ENCODE results near the gene NHSL2.

NHSL2 gene

DNA sequence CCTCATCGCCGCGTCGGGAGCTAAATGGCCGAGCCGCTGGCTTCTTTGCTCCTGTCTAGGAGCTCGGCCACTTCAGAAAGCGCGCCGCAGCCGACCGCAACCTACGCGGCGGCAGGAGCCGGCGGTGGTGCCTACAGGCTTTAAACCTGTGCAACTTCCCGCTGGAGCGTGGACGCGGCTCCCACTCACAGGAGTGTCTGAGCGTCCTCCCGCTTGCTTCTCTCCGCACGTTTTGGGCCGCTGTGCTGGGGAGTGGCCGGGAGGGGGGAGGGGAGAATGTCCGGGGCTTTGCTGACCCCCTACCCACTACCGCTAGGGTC lies 1.0 kb downstream of the NHSL2 start:
- TF ChIP-seq POLR2A (IDR thresholded peaks at IDR 0.05; ENCODE audit: extremely low read depth, insufficient read length): no peak
- TF ChIP-seq, protein P1, sequence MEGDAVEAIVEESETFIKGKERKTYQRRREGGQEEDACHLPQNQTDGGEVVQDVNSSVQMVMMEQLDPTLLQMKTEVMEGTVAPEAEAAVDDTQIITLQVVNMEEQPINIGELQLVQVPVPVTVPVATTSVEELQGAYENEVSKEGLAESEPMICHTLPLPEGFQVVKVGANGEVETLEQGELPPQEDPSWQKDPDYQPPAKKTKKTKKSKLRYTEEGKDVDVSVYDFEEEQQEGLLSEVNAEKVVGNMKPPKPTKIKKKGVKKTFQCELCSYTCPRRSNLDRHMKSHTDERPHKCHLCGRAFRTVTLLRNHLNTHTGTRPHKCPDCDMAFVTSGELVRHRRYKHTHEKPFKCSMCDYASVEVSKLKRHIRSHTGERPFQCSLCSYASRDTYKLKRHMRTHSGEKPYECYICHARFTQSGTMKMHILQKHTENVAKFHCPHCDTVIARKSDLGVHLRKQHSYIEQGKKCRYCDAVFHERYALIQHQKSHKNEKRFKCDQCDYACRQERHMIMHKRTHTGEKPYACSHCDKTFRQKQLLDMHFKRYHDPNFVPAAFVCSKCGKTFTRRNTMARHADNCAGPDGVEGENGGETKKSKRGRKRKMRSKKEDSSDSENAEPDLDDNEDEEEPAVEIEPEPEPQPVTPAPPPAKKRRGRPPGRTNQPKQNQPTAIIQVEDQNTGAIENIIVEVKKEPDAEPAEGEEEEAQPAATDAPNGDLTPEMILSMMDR (IDR thresholded peaks at IDR 0.05; ENCODE audit: low read depth, low read length): no peak
- TF ChIP-seq, protein P2, sequence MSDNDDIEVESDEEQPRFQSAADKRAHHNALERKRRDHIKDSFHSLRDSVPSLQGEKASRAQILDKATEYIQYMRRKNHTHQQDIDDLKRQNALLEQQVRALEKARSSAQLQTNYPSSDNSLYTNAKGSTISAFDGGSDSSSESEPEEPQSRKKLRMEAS (IDR thresholded peaks at IDR 0.05; ENCODE audit: low read depth, low read length): no peak
- TF ChIP-seq MYC (IDR thresholded peaks at IDR 0.05; ENCODE audit: low read depth, low read length): no peak
- no peak overlapping the region for H3K4me3 ChIP-seq (ENCODE audit: low read depth, low read length)
- no peak for DNase-seq (ENCODE audit: low read depth)

DNA sequence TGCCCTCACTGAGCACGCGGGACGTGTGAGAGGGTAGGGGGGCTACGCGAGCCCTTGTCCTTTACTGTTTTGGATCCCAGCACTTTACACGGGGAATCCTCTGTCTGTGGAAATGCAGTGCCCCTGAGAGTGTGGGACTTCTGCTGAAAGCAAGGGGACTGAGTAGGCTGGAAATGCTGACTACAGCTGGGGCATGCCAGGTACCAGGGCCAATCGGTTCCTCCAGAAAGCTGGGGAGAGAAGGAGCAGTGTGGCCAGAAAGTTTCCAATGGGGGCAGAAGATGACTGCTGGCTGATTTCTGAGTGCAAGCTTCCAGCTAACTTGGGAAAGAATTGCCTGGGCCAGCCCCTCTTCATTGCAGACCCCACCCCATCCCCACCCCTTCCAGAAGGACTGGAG lies 1.5 kb downstream of the NHSL2 start:
- TF ChIP-seq, protein P2 (IDR thresholded peaks at IDR 0.05; ENCODE audit: low read depth, low read length): no peak
- TF ChIP-seq MYC (IDR thresholded peaks at IDR 0.05; ENCODE audit: low read depth, low read length) (no peak), POLR2A (IDR thresholded peaks at IDR 0.05; ENCODE audit: extremely low read depth, insufficient read length) (no peak)
- TF ChIP-seq, protein P1 (IDR thresholded peaks at IDR 0.05; ENCODE audit: low read depth, low read length): no peak
- DNase-seq (ENCODE audit: low read depth): no peak
- H3K4me3 ChIP-seq (ENCODE audit: low read depth, low read length): no peak overlapping the region

DNA sequence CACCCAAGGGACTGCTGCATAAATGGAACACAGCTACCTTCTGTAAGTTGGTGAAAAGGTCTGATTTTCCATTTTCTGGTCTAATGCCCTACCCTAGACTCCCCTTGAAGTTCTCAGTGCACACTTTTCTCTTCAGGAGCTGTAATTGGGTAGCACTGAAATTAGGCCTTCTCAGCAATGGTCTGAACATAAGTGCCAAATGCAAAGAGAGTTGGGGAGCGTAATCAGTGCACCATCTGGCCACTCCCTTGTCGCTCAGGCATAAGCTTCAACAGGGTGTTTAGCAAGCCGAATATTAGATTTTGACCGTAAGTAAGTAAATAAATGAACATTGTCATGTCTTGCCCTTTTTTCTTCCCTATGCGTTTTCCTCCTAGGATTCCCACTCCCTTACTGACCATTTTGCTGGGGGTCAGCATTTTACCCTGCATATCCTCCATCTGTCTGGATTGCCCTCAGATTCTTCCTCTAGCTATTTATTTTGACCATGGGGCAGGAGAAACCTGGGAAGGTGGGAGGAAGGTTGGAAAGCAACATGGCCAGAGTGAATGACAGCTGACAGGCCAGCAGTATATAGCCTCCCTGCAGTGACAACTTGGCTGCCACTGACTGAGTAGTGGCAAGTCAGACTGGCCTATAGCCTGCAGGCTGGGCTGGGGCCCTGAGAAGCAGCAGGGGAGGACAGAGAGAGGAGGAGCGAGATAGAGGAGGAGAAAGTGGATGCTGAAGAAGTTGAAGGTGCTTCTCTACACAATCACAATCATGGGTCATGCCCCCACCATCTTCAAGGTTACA lies 2.7 kb downstream of the NHSL2 start:
- no peak overlapping the region for H3K4me3 ChIP-seq (ENCODE audit: low read depth, low read length)
- no peak for DNase-seq (ENCODE audit: low read depth)
- no peak for TF ChIP-seq MYC (IDR thresholded peaks at IDR 0.05; ENCODE audit: low read depth, low read length)
- TF ChIP-seq, protein P2 (IDR thresholded peaks at IDR 0.05; ENCODE audit: low read depth, low read length): no peak
- no peak for TF ChIP-seq POLR2A (IDR thresholded peaks at IDR 0.05; ENCODE audit: extremely low read depth, insufficient read length)
- TF ChIP-seq, protein P1 (IDR thresholded peaks at IDR 0.05; ENCODE audit: low read depth, low read length): no peak

GRCh38 chrX:71917621-71918343 lies 7.1 kb downstream of the NHSL2 start:
- DNase-seq (ENCODE audit: low read depth): no peak
- TF ChIP-seq MYC (IDR thresholded peaks at IDR 0.05; ENCODE audit: low read depth, low read length) (no peak), POLR2A (IDR thresholded peaks at IDR 0.05; ENCODE audit: extremely low read depth, insufficient read length) (no peak)
- TF ChIP-seq, protein P2 (IDR thresholded peaks at IDR 0.05; ENCODE audit: low read depth, low read length): no peak
- TF ChIP-seq, protein P1 (IDR thresholded peaks at IDR 0.05; ENCODE audit: low read depth, low read length): no peak
- no peak overlapping the region for H3K4me3 ChIP-seq (ENCODE audit: low read depth, low read length)

DNA sequence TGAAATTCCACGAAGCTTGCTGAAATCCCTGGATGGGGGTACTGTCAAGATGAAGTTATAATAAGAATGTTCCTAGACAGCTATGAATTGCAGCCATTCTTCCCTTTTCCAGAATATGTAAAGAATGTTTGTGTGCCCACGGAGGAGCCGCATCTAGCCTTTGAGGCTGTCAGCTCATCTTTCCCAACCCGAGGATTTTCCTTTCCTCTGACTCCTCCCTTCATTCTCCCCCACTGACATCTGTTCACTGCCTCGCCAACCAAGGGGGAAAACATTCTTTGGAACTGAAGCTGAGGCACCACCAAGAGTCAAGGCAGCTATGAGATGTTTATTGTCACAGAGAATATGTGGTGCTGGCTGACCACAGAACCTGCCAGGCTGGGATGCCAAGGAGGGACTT lies 8.8 kb downstream of the NHSL2 start:
- TF ChIP-seq POLR2A (IDR thresholded peaks at IDR 0.05; ENCODE audit: extremely low read depth, insufficient read length) (no peak), MYC (IDR thresholded peaks at IDR 0.05; ENCODE audit: low read depth, low read length) (no peak)
- TF ChIP-seq, protein P2 (IDR thresholded peaks at IDR 0.05; ENCODE audit: low read depth, low read length): no peak
- TF ChIP-seq, protein P1 (IDR thresholded peaks at IDR 0.05; ENCODE audit: low read depth, low read length): no peak
- no peak for DNase-seq (ENCODE audit: low read depth)

More for the DNA sequence above, 8.8 kb downstream of the NHSL2 start:
- H3K4me3 ChIP-seq (ENCODE audit: low read depth, low read length): no peak overlapping the region

Data from NB4 (cell line).